Measurements from ENCODE around the gene AKR7A2.
"Not testable (repeated sequence)": the region's sequence is repeated elsewhere in the genome, so short reads cannot be mapped to it uniquely, and the experiment has no call there.

AKR7A2 gene

DNA sequence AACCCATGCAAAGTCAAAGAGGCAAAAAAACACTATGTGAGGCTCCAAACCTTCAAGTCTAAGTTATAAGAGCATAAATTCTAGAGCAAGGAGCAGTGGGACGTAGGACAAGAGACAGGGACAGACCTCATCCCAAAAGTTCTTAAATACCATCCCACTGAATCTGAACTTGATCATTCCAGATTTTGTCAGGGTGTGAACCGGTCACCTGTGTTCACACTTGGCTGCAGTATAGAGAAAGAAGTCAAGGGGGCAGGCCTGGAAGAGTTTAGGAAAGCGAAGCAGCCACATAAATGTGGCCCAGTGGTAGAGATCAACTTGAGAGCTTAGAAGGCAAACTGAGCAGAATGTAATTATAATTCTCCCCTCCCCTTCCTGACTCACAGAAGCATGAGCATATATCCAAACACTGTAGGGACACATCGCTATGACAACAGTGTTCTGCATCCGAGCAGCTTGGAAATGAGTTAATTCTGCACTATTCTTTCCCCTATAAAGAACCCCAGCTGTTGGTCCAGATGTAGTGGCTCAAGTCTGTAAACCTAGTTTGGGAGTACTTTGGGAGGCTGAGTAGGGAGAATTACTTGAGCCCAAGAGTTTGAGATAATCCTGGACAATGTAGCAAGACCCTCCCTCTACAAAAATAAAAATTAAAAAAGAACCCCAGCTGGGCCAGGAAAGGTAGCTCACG, 2.7 kb downstream of the AKR7A2 start:
- H3K4me3 ChIP-seq (replicated peaks in 1 of 2; ENCODE audit: low read depth in 2 of 2, low read length in 2 of 2), result no peak overlapping the region
- DNase-seq (ENCODE audit: low read depth in 2 of 2), result peak; percentile 45 to 83
- TF ChIP-seq, protein P1, sequence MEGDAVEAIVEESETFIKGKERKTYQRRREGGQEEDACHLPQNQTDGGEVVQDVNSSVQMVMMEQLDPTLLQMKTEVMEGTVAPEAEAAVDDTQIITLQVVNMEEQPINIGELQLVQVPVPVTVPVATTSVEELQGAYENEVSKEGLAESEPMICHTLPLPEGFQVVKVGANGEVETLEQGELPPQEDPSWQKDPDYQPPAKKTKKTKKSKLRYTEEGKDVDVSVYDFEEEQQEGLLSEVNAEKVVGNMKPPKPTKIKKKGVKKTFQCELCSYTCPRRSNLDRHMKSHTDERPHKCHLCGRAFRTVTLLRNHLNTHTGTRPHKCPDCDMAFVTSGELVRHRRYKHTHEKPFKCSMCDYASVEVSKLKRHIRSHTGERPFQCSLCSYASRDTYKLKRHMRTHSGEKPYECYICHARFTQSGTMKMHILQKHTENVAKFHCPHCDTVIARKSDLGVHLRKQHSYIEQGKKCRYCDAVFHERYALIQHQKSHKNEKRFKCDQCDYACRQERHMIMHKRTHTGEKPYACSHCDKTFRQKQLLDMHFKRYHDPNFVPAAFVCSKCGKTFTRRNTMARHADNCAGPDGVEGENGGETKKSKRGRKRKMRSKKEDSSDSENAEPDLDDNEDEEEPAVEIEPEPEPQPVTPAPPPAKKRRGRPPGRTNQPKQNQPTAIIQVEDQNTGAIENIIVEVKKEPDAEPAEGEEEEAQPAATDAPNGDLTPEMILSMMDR (IDR thresholded peaks at IDR 0.05; ENCODE audit: low read depth, low read length), result no peak

- no peak overlapping the region for H3K4me3 ChIP-seq (replicated peaks in 1 of 2; ENCODE audit: low read depth in 2 of 2, low read length in 2 of 2)
- no peak for DNase-seq (ENCODE audit: low read depth in 2 of 2)
- TF ChIP-seq, protein P1 (IDR thresholded peaks at IDR 0.05; ENCODE audit: low read depth, low read length), result no peak
These were observed 3.4 kb downstream of the AKR7A2 start for GRCh38 chr1:19308509-19308907.

- no peak for DNase-seq (ENCODE audit: low read depth in 2 of 2)
- no peak overlapping the region for H3K4me3 ChIP-seq (replicated peaks in 1 of 2; ENCODE audit: low read depth in 2 of 2, low read length in 2 of 2)
- TF ChIP-seq, protein P1 (IDR thresholded peaks at IDR 0.05; ENCODE audit: low read depth, low read length), result no peak
These were observed 4.0 kb downstream of the AKR7A2 start for GRCh38 chr1:19307794-19308508.

DNA sequence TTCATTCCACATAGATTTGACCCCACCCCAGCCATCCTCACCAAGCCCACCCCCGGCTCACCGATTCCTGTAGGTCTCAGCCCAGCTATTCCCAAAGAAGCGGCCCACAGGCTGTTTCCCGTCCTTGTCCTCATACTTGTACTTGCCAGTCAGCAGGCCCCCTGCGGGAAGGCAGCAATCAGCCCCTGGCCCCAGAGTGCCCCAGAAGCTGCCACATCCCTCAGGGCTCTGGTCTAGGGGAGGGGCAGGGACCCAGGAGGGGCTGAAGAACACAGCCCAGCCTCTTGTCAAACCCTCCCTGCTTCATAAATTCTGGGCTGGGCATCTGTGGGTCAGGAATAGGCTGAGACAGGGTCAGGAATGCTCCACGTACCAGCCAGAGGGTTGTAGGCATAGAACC, 5.0 kb downstream of the AKR7A2 start:
- TF ChIP-seq, protein P1 (IDR thresholded peaks at IDR 0.05; ENCODE audit: low read depth, low read length), result no peak
- no peak for DNase-seq (ENCODE audit: low read depth in 2 of 2)
- no peak overlapping the region for H3K4me3 ChIP-seq (replicated peaks in 1 of 2; ENCODE audit: low read depth in 2 of 2, low read length in 2 of 2)

- no peak overlapping the region for H3K4me3 ChIP-seq (replicated peaks in 1 of 2; ENCODE audit: low read depth in 2 of 2, low read length in 2 of 2)
- TF ChIP-seq, protein P1 (IDR thresholded peaks at IDR 0.05; ENCODE audit: low read depth, low read length), result no peak
- no peak for DNase-seq (ENCODE audit: low read depth in 2 of 2)
These were observed 6.1 kb downstream of the AKR7A2 start for GRCh38 chr1:19305880-19306279.

GRCh38 chr1:19304081-19304480, 7.9 kb downstream of the AKR7A2 start:
- DNase-seq (ENCODE audit: low read depth in 2 of 2); H3K4me3 ChIP-seq (replicated peaks in 1 of 2; ENCODE audit: low read depth in 2 of 2, low read length in 2 of 2): not testable (repeated sequence)

DNA sequence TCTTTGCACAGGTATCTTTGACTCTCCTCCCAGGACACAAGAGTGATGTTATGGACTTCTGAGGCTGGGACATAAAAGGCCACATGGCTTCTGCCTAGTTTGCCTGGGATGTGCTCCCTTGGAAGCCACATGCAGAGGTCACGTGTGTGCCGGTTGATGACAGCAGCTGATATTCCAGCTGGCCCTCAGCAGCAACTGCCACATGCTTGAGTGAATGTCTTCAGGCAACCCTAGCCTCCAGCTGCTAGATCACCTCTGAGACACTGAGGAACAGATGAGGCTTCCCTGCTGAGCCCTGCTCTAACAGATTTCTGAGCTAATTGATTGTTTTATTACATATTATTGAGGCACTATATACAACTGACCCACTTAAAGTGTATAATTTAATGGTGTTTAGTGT, 11.7 kb downstream of the AKR7A2 start:
- DNase-seq (ENCODE audit: low read depth in 2 of 2), result no peak
- H3K4me3 ChIP-seq (replicated peaks in 1 of 2; ENCODE audit: low read depth in 2 of 2, low read length in 2 of 2), result no peak overlapping the region
- TF ChIP-seq, protein P1 (IDR thresholded peaks at IDR 0.05; ENCODE audit: low read depth, low read length), result no peak
